ENCODE data around the gene PSME4.

PSME4 gene

GRCh38 chr2:53880756-53881155 is 90.0 kb downstream of the PSME4 start:
- Mint-ChIP-seq H3K9me3 (no peaks in the 10 kb centered on the region), H3K27ac (peak overlapping the region; percentile 16), H3K4me1 (ENCODE audit: low read depth) (peaks cover 27% of the 10 kb centered on the region), H3K4me3 (no peak overlapping the region), H3K27me3 (no peaks in the 10 kb centered on the region), H3K36me3 (ENCODE audit: low read depth) (peaks cover 64% of the 10 kb centered on the region)

DNA sequence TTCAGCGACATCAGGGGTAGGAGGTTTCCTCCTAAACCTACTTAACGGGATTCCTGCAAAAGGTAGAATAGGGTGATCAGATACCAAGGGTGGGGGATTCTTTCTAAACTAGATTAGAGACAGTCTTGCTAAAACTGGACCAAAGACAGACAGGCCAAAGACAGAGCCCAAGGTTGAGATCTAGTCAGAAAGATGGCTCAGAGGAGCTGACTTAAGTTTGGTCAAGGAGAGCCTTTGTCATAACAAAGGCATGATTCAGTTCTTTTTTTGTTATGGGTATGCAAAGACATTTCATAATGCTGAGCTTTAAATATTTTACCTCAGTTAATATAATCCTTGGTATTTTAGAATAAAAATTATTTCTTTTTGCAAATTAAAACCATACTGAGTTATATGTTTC is 93.2 kb downstream of the PSME4 start:
- Mint-ChIP-seq H3K27ac (no peak overlapping the region), H3K27me3 (no peaks in the 10 kb centered on the region), H3K9me3 (no peaks in the 10 kb centered on the region), H3K4me1 (ENCODE audit: low read depth) (peaks cover 4% of the 10 kb centered on the region), H3K36me3 (ENCODE audit: low read depth) (peaks cover 60% of the 10 kb centered on the region), H3K4me3 (no peak overlapping the region)

- H3K27ac Mint-ChIP-seq = no peak overlapping the region
- H3K4me3 Mint-ChIP-seq = no peak overlapping the region
- peaks cover 4% of the 10 kb centered on the region for H3K4me1 Mint-ChIP-seq (ENCODE audit: low read depth)
- H3K36me3 Mint-ChIP-seq (ENCODE audit: low read depth) = peaks cover 56% of the 10 kb centered on the region
- H3K9me3 Mint-ChIP-seq = no peaks in the 10 kb centered on the region
- no peaks in the 10 kb centered on the region for H3K27me3 Mint-ChIP-seq
Measured at GRCh38 chr2:53877112-53877511, 93.7 kb downstream of the PSME4 start.

- Mint-ChIP-seq H3K27ac (no peak overlapping the region), H3K27me3 (no peaks in the 10 kb centered on the region), H3K36me3 (ENCODE audit: low read depth) (peaks cover 45% of the 10 kb centered on the region), H3K4me3 (no peak overlapping the region), H3K9me3 (no peaks in the 10 kb centered on the region), H3K4me1 (ENCODE audit: low read depth) (no peaks in the 10 kb centered on the region)
Measured at GRCh38 chr2:53874401-53874950, 96.3 kb downstream of the PSME4 start.

- H3K4me1 Mint-ChIP-seq (ENCODE audit: low read depth) = peaks cover under 1% of the 10 kb centered on the region
- no peaks in the 10 kb centered on the region for H3K9me3 Mint-ChIP-seq
- H3K4me3 Mint-ChIP-seq = no peak overlapping the region
- no peak overlapping the region for H3K27ac Mint-ChIP-seq
- H3K27me3 Mint-ChIP-seq = no peaks in the 10 kb centered on the region
- H3K36me3 Mint-ChIP-seq (ENCODE audit: low read depth) = peaks cover 38% of the 10 kb centered on the region
Measured at GRCh38 chr2:53867773-53868172, 103.0 kb downstream of the PSME4 start.

- peaks cover 38% of the 10 kb centered on the region for H3K36me3 Mint-ChIP-seq (ENCODE audit: low read depth)
Measured at GRCh38 chr2:53867169-53867568, 103.6 kb downstream of the PSME4 start.

GRCh38 chr2:53865962-53866361 is 104.8 kb downstream of the PSME4 start:
- Mint-ChIP-seq H3K4me3 (no peak overlapping the region), H3K9me3 (no peaks in the 10 kb centered on the region), H3K27ac (no peak overlapping the region), H3K4me1 (ENCODE audit: low read depth) (peaks cover 4% of the 10 kb centered on the region), H3K27me3 (no peaks in the 10 kb centered on the region), H3K36me3 (ENCODE audit: low read depth) (peaks cover 48% of the 10 kb centered on the region)

More at GRCh38 chr2:53867169-53867568, 103.6 kb downstream of the PSME4 start:
- no peaks in the 10 kb centered on the region for H3K9me3 Mint-ChIP-seq
- H3K27me3 Mint-ChIP-seq = no peaks in the 10 kb centered on the region
- no peak overlapping the region for H3K27ac Mint-ChIP-seq
- H3K4me3 Mint-ChIP-seq = no peak overlapping the region
- peaks cover 4% of the 10 kb centered on the region for H3K4me1 Mint-ChIP-seq (ENCODE audit: low read depth)

DNA sequence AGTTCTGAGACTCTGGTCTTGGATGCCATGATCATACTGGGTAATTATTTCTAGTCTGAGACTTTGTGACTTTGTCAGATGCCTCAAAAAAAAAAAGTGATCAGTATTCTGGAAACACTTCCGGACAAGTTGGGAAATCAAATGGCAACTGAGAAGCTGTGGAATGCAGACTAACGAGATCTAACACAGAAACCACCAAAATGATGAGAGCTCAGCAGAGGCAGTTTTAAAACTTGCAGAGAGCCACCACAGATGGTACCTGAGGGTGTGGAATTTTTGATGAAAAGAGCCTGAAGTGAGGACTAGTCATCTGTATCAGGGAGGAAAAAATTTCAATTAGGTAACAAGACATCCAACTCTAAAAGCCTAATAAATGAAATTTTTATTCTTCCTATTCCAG is 105.5 kb downstream of the PSME4 start:
- no peak overlapping the region for H3K4me3 Mint-ChIP-seq
- no peaks in the 10 kb centered on the region for H3K27me3 Mint-ChIP-seq
- H3K36me3 Mint-ChIP-seq (ENCODE audit: low read depth) = peaks cover 55% of the 10 kb centered on the region
- H3K9me3 Mint-ChIP-seq = no peaks in the 10 kb centered on the region
- no peak overlapping the region for H3K27ac Mint-ChIP-seq
- H3K4me1 Mint-ChIP-seq (ENCODE audit: low read depth) = peaks cover 4% of the 10 kb centered on the region

GRCh38 chr2:53863538-53864227 is 107.1 kb downstream of the PSME4 start:
- H3K4me3 Mint-ChIP-seq = no peak overlapping the region
- peaks cover 55% of the 10 kb centered on the region for H3K36me3 Mint-ChIP-seq (ENCODE audit: low read depth)
- no peaks in the 10 kb centered on the region for H3K9me3 Mint-ChIP-seq
- peaks cover 4% of the 10 kb centered on the region for H3K4me1 Mint-ChIP-seq (ENCODE audit: low read depth)
- H3K27me3 Mint-ChIP-seq = no peaks in the 10 kb centered on the region
- no peak overlapping the region for H3K27ac Mint-ChIP-seq

DNA sequence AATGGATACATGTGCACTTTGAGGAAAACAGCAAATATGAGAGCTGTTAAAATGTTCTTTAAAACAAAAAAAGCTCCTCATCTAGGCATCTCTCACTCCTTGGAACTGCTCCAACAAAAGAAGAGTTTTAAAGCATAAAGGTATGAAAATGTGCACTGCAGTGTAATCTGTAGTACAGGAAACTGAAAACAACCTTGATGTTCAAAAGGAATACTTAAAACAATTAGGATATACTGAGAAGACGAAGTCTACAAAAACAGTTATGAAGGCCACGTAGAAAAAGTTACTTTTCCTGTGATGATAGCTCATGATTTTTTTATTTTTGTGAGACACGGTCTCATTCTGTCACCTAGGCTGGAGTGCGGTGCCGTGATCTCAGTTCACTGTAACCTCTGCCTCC is 109.0 kb downstream of the PSME4 start:
- Mint-ChIP-seq H3K27ac (no peak overlapping the region), H3K27me3 (no peaks in the 10 kb centered on the region), H3K4me1 (ENCODE audit: low read depth) (peaks cover 4% of the 10 kb centered on the region), H3K4me3 (no peak overlapping the region), H3K36me3 (ENCODE audit: low read depth) (peaks cover 51% of the 10 kb centered on the region), H3K9me3 (no peaks in the 10 kb centered on the region)

DNA sequence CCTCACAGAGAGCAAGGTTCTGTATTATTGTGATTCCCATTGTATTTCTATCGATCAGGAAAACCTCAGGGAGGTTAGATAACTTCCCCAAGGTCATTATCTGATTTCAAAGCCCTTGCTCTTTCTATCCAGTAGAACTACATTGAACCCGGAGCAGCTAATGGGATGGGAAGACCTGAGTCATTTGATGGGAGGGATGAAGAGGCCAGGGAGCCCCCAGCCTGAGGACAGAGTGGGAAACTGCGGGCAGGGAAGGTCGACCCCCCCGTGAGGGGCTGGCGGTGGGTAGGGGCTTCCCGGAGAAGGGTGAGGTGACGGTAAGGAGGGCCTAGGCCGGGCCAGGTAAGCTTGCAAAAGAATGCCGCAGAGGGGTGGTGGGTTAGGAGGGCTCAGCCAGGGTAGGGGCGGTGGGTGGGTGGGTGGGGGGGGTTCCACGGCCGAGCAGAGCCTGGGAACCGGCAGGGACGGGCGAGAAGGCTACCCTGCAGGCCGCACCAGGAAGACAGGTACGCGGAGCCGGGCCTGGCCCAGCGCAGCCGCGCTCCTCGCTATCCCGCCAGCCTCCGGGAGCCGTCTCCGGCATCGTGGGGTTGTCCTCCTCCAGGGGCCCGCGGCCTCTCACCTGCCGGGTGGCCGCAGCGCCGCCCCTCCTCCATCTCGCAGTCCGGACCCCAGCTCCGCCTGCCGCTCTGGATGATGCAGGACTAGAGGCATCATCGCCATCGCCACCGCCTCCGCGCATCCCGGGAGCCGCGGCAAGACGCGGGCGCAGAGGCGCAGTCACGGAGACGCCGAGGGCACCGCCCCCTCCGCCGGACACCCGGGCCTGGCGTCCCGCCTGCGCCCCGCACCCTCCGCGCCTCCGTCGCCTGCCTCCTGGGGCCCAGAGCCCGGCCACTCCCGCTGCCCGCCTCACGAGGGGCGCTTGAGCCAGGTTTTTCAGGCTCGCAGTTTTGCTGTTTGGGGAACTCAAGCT is 111.3 kb downstream of the PSME4 start, which contains the start of gene GPR75:
TSS of gene GPR75 (minus strand) at position 762 of the 976 bp plus-strand sequence. CDS start 5,211 bp downstream, outside the sequence.
- peaks cover 36% of the 10 kb centered on the region for H3K36me3 Mint-ChIP-seq (ENCODE audit: low read depth)
- H3K4me1 Mint-ChIP-seq (ENCODE audit: low read depth) = peaks cover 8% of the 10 kb centered on the region
- H3K4me3 Mint-ChIP-seq = no peak within 1 kb of the TSS
- no peaks in the 10 kb centered on the region for H3K9me3 Mint-ChIP-seq
- no peak within 1 kb of the TSS for H3K27ac Mint-ChIP-seq
- H3K27me3 Mint-ChIP-seq = no peaks in the 10 kb centered on the region

- H3K4me3 Mint-ChIP-seq = no peak overlapping the region
- H3K9me3 Mint-ChIP-seq = no peaks in the 10 kb centered on the region
- no peaks in the 10 kb centered on the region for H3K27me3 Mint-ChIP-seq
- peaks cover 3% of the 10 kb centered on the region for H3K4me1 Mint-ChIP-seq (ENCODE audit: low read depth)
- no peak overlapping the region for H3K27ac Mint-ChIP-seq
- peaks cover 48% of the 10 kb centered on the region for H3K36me3 Mint-ChIP-seq (ENCODE audit: low read depth)
Measured at GRCh38 chr2:53856272-53856671, 114.5 kb downstream of the PSME4 start.

DNA sequence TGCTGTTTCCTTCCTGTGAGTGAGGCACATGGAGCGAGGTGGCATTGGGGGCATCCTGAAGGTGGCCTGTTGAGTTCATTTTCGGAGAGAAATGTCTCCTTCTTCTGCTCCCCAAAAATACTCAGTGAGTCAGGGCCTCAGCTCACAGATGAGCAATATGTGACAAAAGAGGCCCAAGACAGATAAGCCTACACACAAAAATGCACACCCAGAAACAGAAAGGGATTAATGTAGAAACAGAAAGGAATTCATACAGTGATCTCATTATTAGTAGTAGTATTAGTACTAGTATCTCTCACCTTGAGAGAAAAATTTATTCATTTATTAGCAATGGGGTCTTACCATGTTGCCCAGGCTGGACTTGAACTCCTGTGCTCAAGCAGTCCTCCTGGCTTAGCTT is 116.1 kb downstream of the PSME4 start:
- Mint-ChIP-seq H3K27ac (peak overlapping the region; percentile 76), H3K27me3 (no peaks in the 10 kb centered on the region), H3K4me1 (ENCODE audit: low read depth) (peaks cover 3% of the 10 kb centered on the region), H3K36me3 (ENCODE audit: low read depth) (peaks cover 38% of the 10 kb centered on the region), H3K9me3 (no peaks in the 10 kb centered on the region), H3K4me3 (no peak overlapping the region)

GRCh38 chr2:53852532-53852931 is 118.3 kb downstream of the PSME4 start:
- peaks cover 35% of the 10 kb centered on the region for H3K36me3 Mint-ChIP-seq (ENCODE audit: low read depth)
- no peaks in the 10 kb centered on the region for H3K27me3 Mint-ChIP-seq
- H3K27ac Mint-ChIP-seq = no peak overlapping the region
- H3K4me3 Mint-ChIP-seq = no peak overlapping the region
- H3K9me3 Mint-ChIP-seq = no peaks in the 10 kb centered on the region
- H3K4me1 Mint-ChIP-seq (ENCODE audit: low read depth) = peaks cover 3% of the 10 kb centered on the region
